A172 (cell line): Measurements from ENCODE around the gene RUBCNL. TPM values are rescaled to one million over a fixed set of nuclear protein-coding genes. Genes with fewer than 3 reads are reported as not detected.

Experiments
- DNase-seq: peaks from one replicate; pipeline ENCODE4 v3.0.0-alpha.2; 2015; ENCODE audit warnings: low spot score
- total RNA-seq: library from RNA; depleted of rRNA; stranded (reverse); fragments of >200 nt; shearing (Covaris generic); gene quantifications from 2 replicates; pipeline ENCODE4 v1.2.3, GENCODE V29; 2014; rRNA removed

Gene RUBCNL
- total RNA-seq, 1 experiment from 2014 or later: 0.29 TPM

- DNase-seq: no peak
Measured at GRCh38 chr13:46307554-46307953, 79.5 kb downstream of the RUBCNL start.

- no peak for DNase-seq
Measured at GRCh38 chr13:46304546-46304945, 82.5 kb downstream of the RUBCNL start.

GRCh38 chr13:46303742-46304385 is 83.2 kb downstream of the RUBCNL start:
- DNase-seq: no peak

- no peak for DNase-seq
Measured at GRCh38 chr13:46297361-46297811, 89.7 kb downstream of the RUBCNL start.

- DNase-seq: peak; percentile 56
Measured at GRCh38 chr13:46296921-46297320, 90.1 kb downstream of the RUBCNL start.

GRCh38 chr13:46296115-46296822 is 90.8 kb downstream of the RUBCNL start:
- peak; percentile 42 for DNase-seq

- no peak for DNase-seq
Measured at GRCh38 chr13:46295491-46296114, 91.4 kb downstream of the RUBCNL start.

GRCh38 chr13:46293436-46293835 is 93.6 kb downstream of the RUBCNL start:
- no peak for DNase-seq

Other genes starting within 250 kb of the RUBCNL start
- gene LCP1, start 205.1 kb downstream of the RUBCNL start, total RNA-seq: 13.3 and 13.5 TPM in 2 replicates
- gene LRRC63, start 175.3 kb downstream of the RUBCNL start, total RNA-seq: 0.22 and 0.29 TPM in 2 replicates
- gene LRCH1, start 165.9 kb upstream of the RUBCNL start, total RNA-seq: 4.9 and 5.0 TPM in 2 replicates